Stimulated activated CD4-positive, alpha-beta T cell treated with anti-CD3 and anti-CD28 coated beads, Interleukin-2, amount 100 ng/mL, for 48 hours (primary cell): ENCODE data around the gene ZNF586.
A peak's percentile ranks its signal among the peaks of the same experiment; 100 is the strongest.

ENCODE experiments used
- DNase-seq, 2 donors: peaks; one replicate each; pipeline ENCODE4 v3.0.0-alpha.2; 2020

Gene ZNF586

GRCh38 chr19:57825511-57825910 is 56.0 kb downstream of the ZNF586 start:
- no peak for DNase-seq

GRCh38 chr19:57829316-57829715 is 59.8 kb downstream of the ZNF586 start:
- no peak for DNase-seq

- DNase-seq, result peak; percentile 20 to 43
Measured at GRCh38 chr19:57830071-57830602, 60.7 kb downstream of the ZNF586 start, which contains the start of gene ZNF587B. TSS of gene ZNF587B (plus strand) at chr19:57830299. CDS start at chr19:57830529, 230 bp downstream.
